Measurements from ENCODE around the gene B3GNT5.

B3GNT5 gene

GRCh38 chr3:183267140-183267539 is 14.1 kb downstream of the B3GNT5 start:
- DNase-seq: no peak

- DNase-seq: no peak
These were observed 15.3 kb downstream of the B3GNT5 start for GRCh38 chr3:183268366-183268765.

- no peak for DNase-seq
These were observed 16.3 kb downstream of the B3GNT5 start for GRCh38 chr3:183269345-183269744.

- no peak for DNase-seq
These were observed 17.3 kb downstream of the B3GNT5 start for GRCh38 chr3:183270344-183270743.

GRCh38 chr3:183272142-183272541 is 19.1 kb downstream of the B3GNT5 start:
- DNase-seq: no peak

- no peak for DNase-seq
These were observed 19.7 kb downstream of the B3GNT5 start for GRCh38 chr3:183272791-183273190.

GRCh38 chr3:183274609-183275008 is 21.6 kb downstream of the B3GNT5 start:
- DNase-seq: peak; percentile 77

GRCh38 chr3:183275418-183275817 is 22.4 kb downstream of the B3GNT5 start:
- peak; percentile 59 for DNase-seq

GRCh38 chr3:183275937-183276336 is 22.9 kb downstream of the B3GNT5 start:
- DNase-seq: no peak

- no peak for DNase-seq
These were observed 24.2 kb downstream of the B3GNT5 start for GRCh38 chr3:183277260-183277659.

- peak; percentile 54 for DNase-seq
These were observed 25.5 kb downstream of the B3GNT5 start for GRCh38 chr3:183278479-183279088.

GRCh38 chr3:183279371-183279770 is 26.3 kb downstream of the B3GNT5 start:
- DNase-seq: no peak

- DNase-seq: no peak
These were observed 28.2 kb downstream of the B3GNT5 start for GRCh38 chr3:183281126-183281797.

GRCh38 chr3:183283886-183284285 is 30.8 kb downstream of the B3GNT5 start:
- peak; percentile 74 for DNase-seq

GRCh38 chr3:183284570-183284969 is 31.5 kb downstream of the B3GNT5 start:
- DNase-seq: no peak

GRCh38 chr3:183285318-183285717 is 32.3 kb downstream of the B3GNT5 start:
- no peak for DNase-seq

GRCh38 chr3:183285828-183286457 is 32.9 kb downstream of the B3GNT5 start:
- peak; percentile 99 for DNase-seq

- DNase-seq: peak; percentile 90
These were observed 34.4 kb downstream of the B3GNT5 start for GRCh38 chr3:183287301-183287971.

GRCh38 chr3:183288117-183288516 is 35.1 kb downstream of the B3GNT5 start:
- no peak for DNase-seq

- DNase-seq: no peak
These were observed 37.2 kb downstream of the B3GNT5 start for GRCh38 chr3:183290216-183290615.

- peak; percentile 47 for DNase-seq
These were observed 38.5 kb downstream of the B3GNT5 start for GRCh38 chr3:183291497-183292031.

- no peak for DNase-seq
These were observed 40.9 kb downstream of the B3GNT5 start for GRCh38 chr3:183293966-183294365.

GRCh38 chr3:183295211-183295610 is 42.2 kb downstream of the B3GNT5 start:
- peak; percentile 86 for DNase-seq
